Right lobe of liver (tissue), 6 donors: ENCODE data around the gene F10. TPM values are rescaled to one million over a fixed set of nuclear protein-coding genes. Genes with fewer than 3 reads are reported as not detected.
"Not testable (repeated sequence)": the region's sequence is repeated elsewhere in the genome, so short reads cannot be mapped to it uniquely, and the experiment has no call there.

Experiments used
- ATAC-seq, 4 donors: fragments of 200-7000 bp; cut with Tn5 transposase; one replicate each; pipeline ENCODE4 v1.9.1; 2020; ENCODE audit warnings: mild to moderate bottlenecking in 4 of 4, moderate library complexity in 4 of 4
- DNase-seq, 3 donors: peaks; one replicate each; pipeline ENCODE4 v3.0.0-alpha.2; 2020
- H3K27ac ChIP-seq, 3 donors: fragments of 200-600 bp; one replicate each; pipeline ENCODE4 v1.8.0; 2022
- H3K27me3 ChIP-seq, 2 donors: fragments of 200-600 bp; one replicate each; pipeline ENCODE4 v1.8.0; 2022
- H3K36me3 ChIP-seq, 4 donors: fragments of 200-600 bp; sonication (generic) in 1 of 4; one replicate each; pipeline versions ENCODE4 v1.5.1 to v1.8.0; 2017 to 2022; ENCODE audit warnings: control low read depth in 1 of 4
- H3K4me1 ChIP-seq, 4 donors: fragments of 200-600 bp; sonication (generic) in 1 of 4; one replicate each; pipeline versions ENCODE4 v1.5.1 to v1.8.0; 2017 to 2022; ENCODE audit warnings: control low read depth in 1 of 4
- H3K4me3 ChIP-seq, 3 donors: fragments of 200-600 bp; one replicate each; pipeline ENCODE4 v1.8.0; 2022
- H3K9me3 ChIP-seq, 4 donors: fragments of 200-600 bp; sonication (generic) in 1 of 4; one replicate each; pipeline versions ENCODE4 v1.5.1 to v1.8.0; 2017 to 2022; ENCODE audit warnings: control low read depth in 1 of 4
- POLR2A ChIP-seq: fragments of 450-650 bp; IDR thresholded peaks from one replicate; pipeline ENCODE4 v1.6.1; 2017; ENCODE audit warnings: antibody characterized with exemption, mild to moderate bottlenecking
- WGBS: methylation state at CpG from one replicate; pipeline ENCODE4 v1.1.6; 2018; ENCODE audit warnings: low coverage, low lambda C conversion rate; ENCODE audit not compliant: insufficient coverage; ENCODE audit errors: missing lambda C conversion rate; 5-methylcytosine and 5-hydroxymethylcytosine counted together
- intact Hi-C, 2 donors: fragments of 100-400 bp; cut with DNase I; formaldehyde crosslinking; loops; one replicate each; pipeline versions ENCODE4 v1.11.2 to v1.14.1; 2022
- total RNA-seq, 6 experiments: library from RNA; depleted of rRNA in 2 of 6; stranded (reverse); fragments of >200 nt in 2 of 6; fragmentation: NEBNext Ultra II Directional in 3 of 6; extraction: Animal tissue kit (Norgen Biotek cat#: 25700) in 3 of 6; gene quantifications; one replicate each; pipeline versions ENCODE4 v1.1.0 to v1.2.4, GENCODE V29; 2016 to 2023
- TF ChIP-seq, protein P1 (sequence below), 4 donors: fragments of 200-600 bp in 3 of 4; fragments of 450-650 bp in 1 of 4; IDR thresholded peaks; one replicate each; pipeline versions ENCODE4 v1.5.1 to v1.8.0; 2016 to 2022; ENCODE audit warnings: antibody characterized with exemption in 4 of 4, mild to moderate bottlenecking in 2 of 4
- donor health status: DM: no; HTN: yes; CAD: no.
- donor health status: DM: no; HTN: no; CAD: no.
- donor health status: DM: no; HTN: no; CAD: no.
- donor health status: DM: no; HTN: yes; CAD: no.
- donor health status: DM: no; HTN: yes; CAD: no.

Gene F10
- total RNA-seq, 6 experiments from 2014 or later, result 108 to 157 (median 132) TPM

DNA sequence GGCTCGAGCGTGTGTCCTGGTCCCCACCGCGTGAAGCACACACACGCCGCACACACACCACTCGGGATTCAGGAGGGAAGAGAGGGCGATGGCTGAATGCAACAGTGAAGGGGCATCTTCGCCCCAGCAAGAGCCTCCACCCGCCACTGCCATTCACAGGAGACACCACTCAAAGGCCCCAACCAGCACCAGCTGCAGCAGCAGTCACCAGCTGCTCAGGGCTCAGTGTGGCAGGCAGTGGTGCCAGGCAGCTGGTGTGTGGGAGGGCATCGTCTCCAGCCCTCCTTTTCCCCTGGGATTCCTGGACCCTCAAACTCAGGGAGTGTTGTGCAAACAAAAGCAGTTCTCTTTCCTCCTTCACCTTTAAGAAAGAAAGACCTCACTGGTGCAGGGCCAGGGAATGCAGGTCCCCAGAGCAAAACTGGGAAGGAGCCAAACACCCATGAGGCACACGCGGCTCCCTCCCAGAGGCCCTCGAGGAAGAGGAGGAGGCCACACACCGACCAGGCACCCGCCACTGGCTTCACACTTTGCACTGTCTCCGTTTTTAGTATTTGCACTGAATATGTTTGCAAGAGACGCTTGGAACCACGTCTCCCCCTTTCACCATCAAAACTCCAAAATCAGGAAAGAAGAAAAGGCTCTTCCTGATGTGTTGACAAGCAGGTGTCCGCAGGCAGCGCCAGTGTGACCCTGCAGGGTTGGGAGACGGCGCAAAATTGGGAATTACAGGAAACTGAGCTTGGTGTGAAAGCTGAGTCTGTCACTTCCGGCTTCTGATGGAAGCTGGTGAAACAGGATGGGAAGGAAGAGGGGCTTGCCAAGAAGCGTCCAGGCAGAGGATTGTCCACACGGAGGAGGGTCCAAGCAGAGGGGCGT is 43.5 kb upstream of the F10 start:
- Histone ChIP-seq H3K9me3 (no peaks in the 10 kb centered on the region), H3K4me3 (no peak overlapping the region), H3K27me3 (no peaks in the 10 kb centered on the region), H3K27ac (no peak overlapping the region), H3K4me1 (no peaks in the 10 kb centered on the region), H3K36me3 (peaks cover 0 to 15% (median 4%) of the 10 kb centered on the region in 4 donors)
- intact Hi-C loops, result no loop called here
- DNase-seq (peak in 1 of 3 donors; percentile 3), ATAC-seq (peak in 1 of 4 donors; percentile 28)
- TF ChIP-seq, protein P1, sequence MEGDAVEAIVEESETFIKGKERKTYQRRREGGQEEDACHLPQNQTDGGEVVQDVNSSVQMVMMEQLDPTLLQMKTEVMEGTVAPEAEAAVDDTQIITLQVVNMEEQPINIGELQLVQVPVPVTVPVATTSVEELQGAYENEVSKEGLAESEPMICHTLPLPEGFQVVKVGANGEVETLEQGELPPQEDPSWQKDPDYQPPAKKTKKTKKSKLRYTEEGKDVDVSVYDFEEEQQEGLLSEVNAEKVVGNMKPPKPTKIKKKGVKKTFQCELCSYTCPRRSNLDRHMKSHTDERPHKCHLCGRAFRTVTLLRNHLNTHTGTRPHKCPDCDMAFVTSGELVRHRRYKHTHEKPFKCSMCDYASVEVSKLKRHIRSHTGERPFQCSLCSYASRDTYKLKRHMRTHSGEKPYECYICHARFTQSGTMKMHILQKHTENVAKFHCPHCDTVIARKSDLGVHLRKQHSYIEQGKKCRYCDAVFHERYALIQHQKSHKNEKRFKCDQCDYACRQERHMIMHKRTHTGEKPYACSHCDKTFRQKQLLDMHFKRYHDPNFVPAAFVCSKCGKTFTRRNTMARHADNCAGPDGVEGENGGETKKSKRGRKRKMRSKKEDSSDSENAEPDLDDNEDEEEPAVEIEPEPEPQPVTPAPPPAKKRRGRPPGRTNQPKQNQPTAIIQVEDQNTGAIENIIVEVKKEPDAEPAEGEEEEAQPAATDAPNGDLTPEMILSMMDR (IDR thresholded peaks at IDR 0.05), result no peak
- no peak for TF ChIP-seq POLR2A
- WGBS, result 66% methylated on average over 11 of the region's 27 CpGs

DNA sequence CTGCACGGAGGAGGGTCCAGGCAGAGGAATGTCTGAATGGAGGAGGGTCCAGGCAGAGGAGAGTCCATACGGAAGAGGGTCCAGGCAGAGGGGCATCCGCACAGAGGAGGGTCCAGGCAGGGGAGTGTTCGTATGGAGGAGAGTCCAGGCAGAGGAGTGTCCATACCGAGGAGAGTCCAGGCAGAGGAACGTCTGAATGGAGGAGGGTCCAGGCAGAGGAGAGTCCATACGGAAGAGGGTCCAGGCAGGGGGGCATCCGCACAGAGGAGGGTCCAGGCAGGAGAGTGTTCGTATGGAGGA is 42.9 kb upstream of the F10 start:
- peak in 1 of 3 donors; percentile 7 for DNase-seq
- H3K9me3 ChIP-seq, H3K27ac ChIP-seq, ATAC-seq, H3K4me3 ChIP-seq, intact Hi-C loops, H3K27me3 ChIP-seq, H3K4me1 ChIP-seq: not testable (repeated sequence)
- WGBS, result 52% methylated on average over 7 of the region's 9 CpGs
- peaks cover 0 to 12% (median 4%) of the 10 kb centered on the region in 4 donors for H3K36me3 ChIP-seq

DNA sequence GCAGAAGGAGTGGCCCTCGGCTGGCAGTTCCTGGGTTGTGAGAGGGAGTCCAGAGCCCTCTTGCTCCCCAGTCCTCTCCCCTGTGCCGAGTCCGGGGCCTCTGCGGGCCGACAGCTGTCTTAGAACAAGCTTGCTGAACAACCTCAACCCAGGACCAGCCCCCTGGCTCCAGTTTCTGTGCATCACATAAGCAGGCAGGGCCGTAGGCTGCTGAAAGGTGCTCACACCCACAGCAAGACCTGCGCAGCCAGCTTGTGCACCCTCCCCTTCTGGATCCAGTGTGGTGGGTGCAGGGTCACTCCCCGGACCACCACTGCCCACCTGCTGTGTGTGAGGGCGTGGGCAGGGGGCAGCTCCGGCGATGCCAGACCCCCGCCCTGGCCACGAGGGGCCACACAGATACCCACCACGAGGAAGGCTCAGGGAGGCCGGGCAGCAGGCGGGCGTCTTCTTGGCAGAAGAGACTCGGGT is 42.2 kb upstream of the F10 start:
- TF ChIP-seq POLR2A, result no peak
- TF ChIP-seq, protein P1 (IDR thresholded peaks at IDR 0.05), result no peak
- no peaks in the 10 kb centered on the region for H3K4me1 ChIP-seq
- no peaks in the 10 kb centered on the region for H3K9me3 ChIP-seq
- DNase-seq (no peak), ATAC-seq (no peak)
- WGBS, result no CpG with 5 or more reads among the region's 18 CpGs
- peaks cover 0 to 10% (median 4%) of the 10 kb centered on the region in 4 donors for H3K36me3 ChIP-seq
- H3K4me3 ChIP-seq, result no peak overlapping the region
- intact Hi-C loops, result no loop called here
- no peak overlapping the region for H3K27ac ChIP-seq
- H3K27me3 ChIP-seq, result no peaks in the 10 kb centered on the region

DNA sequence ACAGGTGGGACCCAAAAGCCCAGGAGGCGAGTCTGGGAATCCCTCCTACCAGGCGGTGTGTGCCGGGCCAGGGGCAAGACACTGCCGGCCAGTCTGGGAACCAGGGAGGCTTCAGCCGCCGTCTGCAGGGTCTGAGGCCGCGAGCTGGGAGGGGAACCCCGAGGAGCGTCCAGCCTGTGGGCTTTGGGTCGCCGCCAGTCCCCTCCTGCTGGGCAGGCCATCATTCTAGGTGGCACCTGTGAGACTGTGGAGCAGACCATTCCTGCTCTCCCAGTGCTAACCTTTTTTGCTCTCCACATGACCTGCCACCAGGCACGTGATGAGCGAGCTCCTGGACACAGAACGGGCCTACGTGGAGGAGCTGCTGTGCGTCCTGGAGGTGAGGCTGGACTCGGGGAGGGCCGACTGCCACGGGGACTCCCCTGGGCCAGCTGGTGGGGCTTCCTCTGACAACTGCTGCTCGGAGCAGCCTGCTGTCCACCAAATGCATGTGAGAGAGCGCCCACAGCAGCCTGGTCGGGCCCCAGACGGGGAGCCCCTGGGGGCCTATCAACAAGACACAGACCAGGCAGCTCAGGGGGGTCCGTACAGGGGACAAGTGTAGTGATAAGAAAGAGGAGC is 41.6 kb upstream of the F10 start:
- Histone ChIP-seq H3K4me1 (no peaks in the 10 kb centered on the region), H3K27me3 (no peaks in the 10 kb centered on the region), H3K36me3 (peaks cover 0 to 8% (median 3%) of the 10 kb centered on the region in 4 donors), H3K4me3 (no peak overlapping the region), H3K27ac (no peak overlapping the region), H3K9me3 (no peaks in the 10 kb centered on the region)
- intact Hi-C loops, result no loop called here
- DNase-seq (peak in 1 of 3 donors; percentile 7), ATAC-seq (no peak)
- TF ChIP-seq POLR2A, result no peak
- TF ChIP-seq, protein P1 (IDR thresholded peaks at IDR 0.05), result no peak
- WGBS, result 60% methylated on average over 1 of the region's 25 CpGs
